Measurements from ENCODE around the gene MPRIP. TPM values are rescaled to one million over a fixed set of nuclear protein-coding genes. Genes with fewer than 3 reads are reported as not detected.

Gene MPRIP
- total and polyA plus RNA-seq, 2 donors (not counting 1 experiment from before 2014, with no cell fraction given): 130 to 299 TPM

DNA sequence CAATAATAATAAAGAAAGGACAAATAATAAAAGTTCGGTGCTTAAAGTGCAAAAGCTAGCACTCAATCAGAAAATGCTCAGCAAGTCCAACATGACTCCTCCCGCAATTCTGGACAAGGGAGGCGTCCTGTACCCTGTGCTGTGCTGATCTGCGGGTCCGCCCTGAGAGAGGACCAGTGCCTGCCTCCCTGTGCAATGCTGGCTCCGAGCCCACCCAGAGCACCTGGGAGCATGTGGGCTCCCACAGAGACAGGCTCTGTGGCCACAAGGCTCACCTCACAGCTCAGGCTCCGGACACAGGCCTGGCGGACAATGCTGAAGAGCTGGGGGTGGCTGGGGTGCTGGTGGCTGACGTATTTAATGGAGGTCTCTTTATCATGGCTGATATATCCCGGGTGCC is 183.6 kb downstream of the MPRIP start:
- TF ChIP-seq, protein P1, sequence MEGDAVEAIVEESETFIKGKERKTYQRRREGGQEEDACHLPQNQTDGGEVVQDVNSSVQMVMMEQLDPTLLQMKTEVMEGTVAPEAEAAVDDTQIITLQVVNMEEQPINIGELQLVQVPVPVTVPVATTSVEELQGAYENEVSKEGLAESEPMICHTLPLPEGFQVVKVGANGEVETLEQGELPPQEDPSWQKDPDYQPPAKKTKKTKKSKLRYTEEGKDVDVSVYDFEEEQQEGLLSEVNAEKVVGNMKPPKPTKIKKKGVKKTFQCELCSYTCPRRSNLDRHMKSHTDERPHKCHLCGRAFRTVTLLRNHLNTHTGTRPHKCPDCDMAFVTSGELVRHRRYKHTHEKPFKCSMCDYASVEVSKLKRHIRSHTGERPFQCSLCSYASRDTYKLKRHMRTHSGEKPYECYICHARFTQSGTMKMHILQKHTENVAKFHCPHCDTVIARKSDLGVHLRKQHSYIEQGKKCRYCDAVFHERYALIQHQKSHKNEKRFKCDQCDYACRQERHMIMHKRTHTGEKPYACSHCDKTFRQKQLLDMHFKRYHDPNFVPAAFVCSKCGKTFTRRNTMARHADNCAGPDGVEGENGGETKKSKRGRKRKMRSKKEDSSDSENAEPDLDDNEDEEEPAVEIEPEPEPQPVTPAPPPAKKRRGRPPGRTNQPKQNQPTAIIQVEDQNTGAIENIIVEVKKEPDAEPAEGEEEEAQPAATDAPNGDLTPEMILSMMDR (IDR thresholded peaks at IDR 0.05): no peak
- no peak for TF ChIP-seq EZH2 (IDR thresholded peaks at IDR 0.05; ENCODE audit: borderline replicate concordance, insufficient read depth, low read depth, low read length, poor library complexity, severe bottlenecking)
- H2AFZ ChIP-seq (ENCODE audit: insufficient read depth, low read depth, low read length, poor library complexity, severe bottlenecking): no peak overlapping the region
- no peaks in the 10 kb centered on the region for H3K9me3 Mint-ChIP-seq (ENCODE audit: insufficient read depth)
- H3K36me3 ChIP-seq (replicated peaks in 1 of 2; ENCODE audit: control extremely low read depth in 1 of 2, control insufficient read depth in 1 of 2, extremely low read depth in 1 of 2, insufficient read depth in 2 of 2, low read length in 1 of 2): peaks cover 4 to 80% of the 10 kb centered on the region in 2 experiments
- H3K4me3 ChIP-seq (ENCODE audit: control extremely low read depth in 1 of 5, extremely low read depth in 1 of 5, insufficient read depth in 1 of 5, low read depth in 2 of 5, low read length in 4 of 5): no peak overlapping the region
- H3K27me3 Mint-ChIP-seq: no peaks in the 10 kb centered on the region
- no peak overlapping the region for H3K4me3 Mint-ChIP-seq
- ATAC-seq (ENCODE audit: low read depth) (no peak), DNase-seq (no peak)
- no peaks in the 10 kb centered on the region for H3K4me1 ChIP-seq (ENCODE audit: control insufficient read depth in 2 of 2, insufficient read depth in 2 of 2, low read length in 2 of 2)
- H3K27ac Mint-ChIP-seq: no peak overlapping the region
- ChIA-PET CTCF (no interaction called here), POLR2A (no interaction called here)
- H3K9me3 ChIP-seq (ENCODE audit: control extremely low read depth in 1 of 3, control insufficient read depth in 2 of 3, insufficient read depth in 1 of 3, low read length in 2 of 3): no peaks in the 10 kb centered on the region
- no peak overlapping the region for H3K9ac ChIP-seq (ENCODE audit: low read length)
- H3K4me2 ChIP-seq (replicated peaks; ENCODE audit: low read depth, low read length, poor library complexity, severe bottlenecking): no peak overlapping the region
- H4K20me1 ChIP-seq (ENCODE audit: control insufficient read depth, insufficient read depth, low read length, poor library complexity, severe bottlenecking): peaks cover 4% of the 10 kb centered on the region
- intact Hi-C loops (cut with micrococcal nuclease): no loop called here
- no peaks in the 10 kb centered on the region for H3K27me3 ChIP-seq (replicated peaks in 1 of 4; ENCODE audit: control extremely low read depth in 1 of 4, control insufficient read depth in 3 of 4, insufficient read depth in 4 of 4, low read length in 3 of 4)
- over 99% methylated on average over 10 of the region's 10 CpGs for WGBS (ENCODE audit: insufficient coverage)
- H3K79me2 ChIP-seq (ENCODE audit: control insufficient read depth, insufficient read depth, low read length): peaks cover 18% of the 10 kb centered on the region
- no peaks in the 10 kb centered on the region for H3K4me1 Mint-ChIP-seq
- H3K27ac ChIP-seq (ENCODE audit: low read length in 2 of 2): no peak overlapping the region

DNA sequence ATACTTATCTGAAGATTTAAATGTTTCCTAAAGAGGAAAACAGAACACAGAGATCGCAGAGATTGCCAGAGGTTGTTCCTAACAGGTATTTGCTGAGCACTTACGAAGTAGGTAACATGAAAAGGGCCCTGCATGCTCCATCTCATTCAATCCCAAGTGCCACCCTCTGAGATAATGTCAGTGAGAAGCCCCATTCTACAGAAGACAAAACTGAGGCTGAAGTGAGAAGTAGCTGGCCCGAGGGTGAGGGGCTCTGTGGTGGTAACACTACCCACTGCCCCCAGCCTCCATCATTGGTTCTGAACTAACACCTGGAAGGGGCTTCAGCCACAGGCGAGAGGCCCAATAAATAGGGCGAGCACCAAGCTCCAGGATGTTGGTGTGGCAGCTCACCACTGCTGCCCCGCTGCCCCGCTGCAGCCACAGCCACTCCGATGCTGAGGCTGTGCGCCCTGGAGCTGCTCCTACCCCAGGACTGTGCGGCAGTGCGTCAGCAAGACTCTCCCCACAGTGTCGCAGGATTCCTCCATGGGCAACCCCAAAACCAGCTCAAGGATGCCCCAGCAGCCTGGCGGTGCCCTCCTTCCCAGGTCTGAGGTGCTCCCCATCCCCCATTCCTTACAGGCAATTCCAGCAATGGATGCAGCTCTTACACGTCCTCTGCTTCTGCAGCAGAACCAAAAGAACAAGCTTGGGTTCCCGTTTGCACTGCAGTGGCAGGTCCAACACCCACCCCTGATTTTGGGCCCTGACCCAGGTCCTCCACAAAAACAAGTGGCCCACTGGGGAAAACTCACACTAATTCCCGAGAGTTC is 184.4 kb downstream of the MPRIP start:
- H3K9me3 ChIP-seq (ENCODE audit: control extremely low read depth in 1 of 3, control insufficient read depth in 2 of 3, insufficient read depth in 1 of 3, low read length in 2 of 3): no peaks in the 10 kb centered on the region
- no peak overlapping the region for H3K9ac ChIP-seq (ENCODE audit: low read length)
- no peak overlapping the region for H3K4me3 ChIP-seq (ENCODE audit: control extremely low read depth in 1 of 5, extremely low read depth in 1 of 5, insufficient read depth in 1 of 5, low read depth in 2 of 5, low read length in 4 of 5)
- Mint-ChIP-seq H3K27me3 (no peaks in the 10 kb centered on the region), H3K9me3 (ENCODE audit: insufficient read depth) (no peaks in the 10 kb centered on the region), H3K4me1 (peaks cover under 1% of the 10 kb centered on the region), H3K27ac (no peak overlapping the region), H3K4me3 (no peak overlapping the region)
- 98% methylated on average over 14 of the region's 16 CpGs for WGBS (ENCODE audit: insufficient coverage)
- H3K4me2 ChIP-seq (replicated peaks; ENCODE audit: low read depth, low read length, poor library complexity, severe bottlenecking): no peak overlapping the region
- peaks cover 19% of the 10 kb centered on the region for H3K79me2 ChIP-seq (ENCODE audit: control insufficient read depth, insufficient read depth, low read length)
- CTCF ChIA-PET: interaction anchor here (0.6 kb wide), 1 partner anchor 85 kb away, joined by 3 read pairs; no protein-coding TSS in a partner anchor
- no peak overlapping the region for H2AFZ ChIP-seq (ENCODE audit: insufficient read depth, low read depth, low read length, poor library complexity, severe bottlenecking)
- POLR2A ChIA-PET: interaction anchor here (0.8 kb wide), 1 partner anchor 19 kb away, joined by 3 read pairs; no protein-coding TSS in a partner anchor
- ATAC-seq (ENCODE audit: low read depth) (no peak), DNase-seq (no peak)
- no peak overlapping the region for H3K27ac ChIP-seq (ENCODE audit: low read length in 2 of 2)
- no peaks in the 10 kb centered on the region for H3K27me3 ChIP-seq (replicated peaks in 1 of 4; ENCODE audit: control extremely low read depth in 1 of 4, control insufficient read depth in 3 of 4, insufficient read depth in 4 of 4, low read length in 3 of 4)
- H4K20me1 ChIP-seq (ENCODE audit: control insufficient read depth, insufficient read depth, low read length, poor library complexity, severe bottlenecking): peaks cover 4% of the 10 kb centered on the region
- no peaks in the 10 kb centered on the region for H3K4me1 ChIP-seq (ENCODE audit: control insufficient read depth in 2 of 2, insufficient read depth in 2 of 2, low read length in 2 of 2)
- H3K36me3 ChIP-seq (replicated peaks in 1 of 2; ENCODE audit: control extremely low read depth in 1 of 2, control insufficient read depth in 1 of 2, extremely low read depth in 1 of 2, insufficient read depth in 2 of 2, low read length in 1 of 2): peaks cover 4 to 80% of the 10 kb centered on the region in 2 experiments
- TF ChIP-seq, protein P1 (IDR thresholded peaks at IDR 0.05): no peak
- no peak for TF ChIP-seq EZH2 (IDR thresholded peaks at IDR 0.05; ENCODE audit: borderline replicate concordance, insufficient read depth, low read depth, low read length, poor library complexity, severe bottlenecking)
- intact Hi-C loops (cut with micrococcal nuclease): no loop called here
